ENCODE measurements around the gene LSAMP. TPM values are rescaled to one million over a fixed set of nuclear protein-coding genes. Genes with fewer than 3 reads are reported as not detected.

Gene LSAMP
- polyA plus RNA-seq, 1 experiment: 2.7 TPM

GRCh38 chr3:115974940-115975339, 470.3 kb downstream of the LSAMP start:
- DNase-seq (ENCODE audit: low read depth): no peak
- no peak overlapping the region for H3K4me3 ChIP-seq (ENCODE audit: low read depth, low read length)
- H3K36me3 ChIP-seq (ENCODE audit: control insufficient read depth, insufficient read depth, low read length): no peaks in the 10 kb centered on the region
- ChIA-PET CTCF (interaction anchor here (0.7 kb wide), 1 partner anchor 167 kb away, joined by 3 read pairs; no protein-coding TSS in a partner anchor), POLR2A (no interaction called here)
- peaks cover 2% of the 10 kb centered on the region; the same call in 1 of the 2 replicates for H3K27me3 ChIP-seq (ENCODE audit: control insufficient read depth, insufficient read depth, low read length)
- TF ChIP-seq CTCF (IDR thresholded peaks at IDR 0.05; ENCODE audit: insufficient read depth, low read depth, low read length): no peak

DNA sequence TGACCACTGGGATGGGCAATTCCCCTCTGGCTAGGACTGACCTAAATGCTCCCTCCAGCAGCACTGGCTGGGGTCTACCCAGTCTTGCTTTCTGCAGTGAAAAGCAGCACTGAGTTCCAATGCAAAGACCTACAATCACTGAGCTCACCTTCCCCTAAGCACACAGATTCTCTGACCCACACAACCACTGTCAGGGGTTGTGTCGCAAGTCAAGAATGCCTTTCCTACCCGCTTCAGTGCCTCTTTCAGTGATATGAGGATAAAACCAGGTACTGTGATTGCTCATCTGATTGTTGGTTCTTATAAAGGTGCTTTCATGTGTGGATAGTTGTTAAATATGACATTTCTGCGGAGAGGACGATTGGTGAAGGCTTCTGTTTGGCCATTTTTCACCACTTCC, 476.4 kb downstream of the LSAMP start:
- Histone ChIP-seq H3K27me3 (ENCODE audit: control insufficient read depth, insufficient read depth, low read length) (no peaks in the 10 kb centered on the region), H3K4me3 (ENCODE audit: low read depth, low read length) (no peak overlapping the region), H3K36me3 (ENCODE audit: control insufficient read depth, insufficient read depth, low read length) (no peaks in the 10 kb centered on the region)
- no peak for DNase-seq (ENCODE audit: low read depth)
- POLR2A ChIA-PET: no interaction called here
- CTCF ChIA-PET: no interaction called here
- no peak for TF ChIP-seq CTCF (IDR thresholded peaks at IDR 0.05; ENCODE audit: insufficient read depth, low read depth, low read length)

- no peak for DNase-seq (ENCODE audit: low read depth)
- ChIA-PET POLR2A (no interaction called here), CTCF (interaction anchor here (0.6 to 1.9 kb wide), 3 partner anchors 10 to 142 kb away, joined by 3 to 4 read pairs (median 3); no protein-coding TSS in a partner anchor)
- TF ChIP-seq CTCF (IDR thresholded peaks at IDR 0.05; ENCODE audit: insufficient read depth, low read depth, low read length): no peak
- Histone ChIP-seq H3K4me3 (ENCODE audit: low read depth, low read length) (no peak overlapping the region), H3K27me3 (ENCODE audit: control insufficient read depth, insufficient read depth, low read length) (no peaks in the 10 kb centered on the region), H3K36me3 (ENCODE audit: control insufficient read depth, insufficient read depth, low read length) (no peaks in the 10 kb centered on the region)
Observed at GRCh38 chr3:115961380-115961779, 483.9 kb downstream of the LSAMP start.

- no peak for TF ChIP-seq CTCF (IDR thresholded peaks at IDR 0.05; ENCODE audit: insufficient read depth, low read depth, low read length)
- Histone ChIP-seq H3K27me3 (ENCODE audit: control insufficient read depth, insufficient read depth, low read length) (no peaks in the 10 kb centered on the region), H3K36me3 (ENCODE audit: control insufficient read depth, insufficient read depth, low read length) (no peaks in the 10 kb centered on the region), H3K4me3 (ENCODE audit: low read depth, low read length) (no peak overlapping the region)
- ChIA-PET CTCF (interaction anchor here (1.9 kb wide), 1 partner anchor 9 kb away, joined by 4 read pairs; no protein-coding TSS in a partner anchor), POLR2A (no interaction called here)
- no peak for DNase-seq (ENCODE audit: low read depth)
Observed at GRCh38 chr3:115960799-115961198, 484.5 kb downstream of the LSAMP start.

GRCh38 chr3:115958526-115958925, 486.8 kb downstream of the LSAMP start:
- no peak for DNase-seq (ENCODE audit: low read depth)
- CTCF ChIA-PET: no interaction called here
- Histone ChIP-seq H3K27me3 (ENCODE audit: control insufficient read depth, insufficient read depth, low read length) (no peaks in the 10 kb centered on the region), H3K36me3 (ENCODE audit: control insufficient read depth, insufficient read depth, low read length) (no peaks in the 10 kb centered on the region), H3K4me3 (ENCODE audit: low read depth, low read length) (no peak overlapping the region)
- no peak for TF ChIP-seq CTCF (IDR thresholded peaks at IDR 0.05; ENCODE audit: insufficient read depth, low read depth, low read length)
- POLR2A ChIA-PET: no interaction called here
